ENCODE results near the gene ZNF598. TPM values are rescaled to one million over a fixed set of nuclear protein-coding genes. Genes with fewer than 3 reads are reported as not detected.

The ZNF598 gene
- total RNA-seq, 4 donors from 2014 or later = 28.5 to 43.0 (median 34.6) TPM

- no peak for TF ChIP-seq CTCF (IDR thresholded peaks at IDR 0.05)
- TF ChIP-seq POLR2A (IDR thresholded peaks at IDR 0.05) = no peak
- no peak for TF ChIP-seq EP300 (IDR thresholded peaks at IDR 0.05)
- no peak for TF ChIP-seq POLR2AphosphoS5 (IDR thresholded peaks at IDR 0.05)
- ATAC-seq = no peak
- no peaks in the 10 kb centered on the region for H3K9me3 ChIP-seq
- H3K36me3 ChIP-seq = peaks cover 0 to 51% of the 10 kb centered on the region in 2 donors
- peak overlapping the region in 1 of 2 donors; percentile 99 for H3K4me3 ChIP-seq
- peaks cover 0 to 35% (median 21%) of the 10 kb centered on the region in 3 donors for H3K4me1 ChIP-seq
- H3K27me3 ChIP-seq = peaks cover 48% of the 10 kb centered on the region
- 48 to 73% methylated on average over 3 of the region's 16 CpGs for WGBS, 2 donors (ENCODE audit: low coverage in 1 of 2)
- no peak overlapping the region for H3K27ac ChIP-seq
These were observed 36.0 kb downstream of the ZNF598 start for GRCh38 chr16:1973461-1974156.

GRCh38 chr16:1972490-1972877 is 37.1 kb downstream of the ZNF598 start:
- TF ChIP-seq EP300 (IDR thresholded peaks at IDR 0.05) (no peak), POLR2AphosphoS5 (IDR thresholded peaks at IDR 0.05) (no peak), POLR2A (IDR thresholded peaks at IDR 0.05) (no peak), CTCF (IDR thresholded peaks at IDR 0.05) (no peak)
- ATAC-seq = no peak
- Histone ChIP-seq H3K27me3 (peaks cover 37% of the 10 kb centered on the region), H3K27ac (peak overlapping the region in 3 of 4 donors; percentile 88 to 97 (median 95)), H3K4me1 (peaks cover 0 to 35% (median 21%) of the 10 kb centered on the region in 3 donors), H3K4me3 (peak overlapping the region; percentile 73 to 99), H3K36me3 (peaks cover 0 to 40% of the 10 kb centered on the region in 2 donors), H3K9me3 (no peaks in the 10 kb centered on the region)
- WGBS, 2 donors (ENCODE audit: low coverage in 1 of 2) = 0% methylated on average over 5 to 13 of the region's 22 CpGs

- peak; percentile 98 for ATAC-seq
- H3K4me3 ChIP-seq = peak within 1 kb of the TSS; percentile 73 to 99
- peaks cover 31% of the 10 kb centered on the region for H3K27me3 ChIP-seq
- no peaks in the 10 kb centered on the region for H3K9me3 ChIP-seq
- WGBS, 2 donors (ENCODE audit: low coverage in 1 of 2) = 0 to 3% methylated on average over 7 to 19 of the region's 78 CpGs
- peaks cover 0 to 35% of the 10 kb centered on the region in 2 donors for H3K36me3 ChIP-seq
- H3K27ac ChIP-seq = peak within 1 kb of the TSS; percentile 81 to 97 (median 92)
- peak; percentile 94 to 95 for TF ChIP-seq POLR2A (IDR thresholded peaks at IDR 0.05)
- no peak for TF ChIP-seq EP300 (IDR thresholded peaks at IDR 0.05)
- peak; percentile 98 for TF ChIP-seq POLR2AphosphoS5 (IDR thresholded peaks at IDR 0.05)
- TF ChIP-seq CTCF (IDR thresholded peaks at IDR 0.05) = peak in 1 of 4 experiments; percentile 22
- peaks cover 0 to 35% (median 21%) of the 10 kb centered on the region in 3 donors for H3K4me1 ChIP-seq
These were observed 37.7 kb downstream of the ZNF598 start, which contains the start of gene TBL3 for GRCh38 chr16:1971796-1972489. TSS of gene TBL3 (plus strand) at chr16:1972053. CDS start at chr16:1972165, 112 bp downstream.

GRCh38 chr16:1968146-1968953 is 41.3 kb downstream of the ZNF598 start:
- H3K4me3 ChIP-seq = no peak overlapping the region
- no peaks in the 10 kb centered on the region for H3K36me3 ChIP-seq
- H3K27me3 ChIP-seq = no peaks in the 10 kb centered on the region
- ATAC-seq = no peak
- TF ChIP-seq POLR2AphosphoS5 (IDR thresholded peaks at IDR 0.05) (no peak), EP300 (IDR thresholded peaks at IDR 0.05) (no peak), POLR2A (IDR thresholded peaks at IDR 0.05) (no peak), CTCF (IDR thresholded peaks at IDR 0.05) (no peak)
- H3K4me1 ChIP-seq = peaks cover 0 to 49% (median 25%) of the 10 kb centered on the region in 3 donors
- H3K9me3 ChIP-seq = no peaks in the 10 kb centered on the region
- no peak overlapping the region for H3K27ac ChIP-seq
- WGBS, 2 donors (ENCODE audit: low coverage in 1 of 2) = 60 to 78% methylated on average over 1 to 8 of the region's 41 CpGs
